Effector memory CD8-positive, alpha-beta T cell (primary cell): ENCODE results near the gene GFY.
"Not testable (repeated sequence)": the region's sequence is repeated elsewhere in the genome, so short reads cannot be mapped to it uniquely, and the experiment has no call there.

ENCODE experiments used
- ATAC-seq: fragments of 150-1000 bp; cut with Tn5 transposase; replicated peaks from 2 replicates; pipeline ENCODE4 v1.10.0; 2021; ENCODE audit warnings: mild to moderate bottlenecking, moderate library complexity
- DNase-seq, 3 experiments: peaks; one replicate each; pipeline ENCODE4 v3.0.0; 2021
- H3K27ac Mint-ChIP-seq, 2 donors: one replicate each; pipeline ENCODE4 v1.8.0; 2022; ENCODE audit warnings: mild to moderate bottlenecking in 2 of 2, mixed read lengths in 2 of 2, moderate library complexity in 2 of 2
- H3K27me3 Mint-ChIP-seq, 2 donors: one replicate each; pipeline ENCODE4 v1.8.0; 2022; ENCODE audit warnings: mixed read lengths in 2 of 2
- H3K36me3 Mint-ChIP-seq: one replicate; pipeline ENCODE4 v1.8.0; 2022; ENCODE audit warnings: mild to moderate bottlenecking, moderate library complexity, mixed read lengths; ENCODE audit not compliant: insufficient read depth
- H3K4me1 Mint-ChIP-seq, 2 donors: one replicate each; pipeline ENCODE4 v1.8.0; 2022; ENCODE audit warnings: low read depth in 2 of 2, mixed read lengths in 2 of 2
- H3K4me3 Mint-ChIP-seq, 2 donors: one replicate each; pipeline ENCODE4 v1.8.0; 2022; ENCODE audit warnings: mild to moderate bottlenecking in 2 of 2, mixed read lengths in 2 of 2, moderate library complexity in 2 of 2
- H3K9me3 Mint-ChIP-seq, 2 donors: one replicate each; pipeline ENCODE4 v1.8.0; 2022; ENCODE audit warnings: mixed read lengths in 2 of 2

GFY gene

DNA sequence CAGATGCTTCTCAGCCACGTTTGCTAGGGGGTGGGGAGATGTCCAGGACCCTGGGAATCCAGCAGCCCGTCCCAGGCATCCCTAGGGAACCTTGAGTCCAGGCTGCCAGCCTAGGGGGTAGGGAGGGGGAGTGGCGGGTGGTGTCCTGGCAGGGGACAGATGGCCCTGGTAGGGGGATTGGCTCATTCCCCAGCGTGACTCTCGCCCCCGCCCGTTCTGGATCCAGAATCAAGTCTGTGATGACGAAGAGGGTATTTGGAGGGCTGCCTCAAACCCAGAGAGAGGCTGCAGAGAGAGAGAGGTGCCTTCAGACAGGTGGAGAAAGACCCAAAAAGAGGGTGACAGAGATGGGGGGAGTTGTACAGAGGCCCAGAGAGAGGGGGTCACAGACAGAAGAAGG lies 12.0 kb downstream of the GFY start:
- Mint-ChIP-seq H3K4me3 (no peak overlapping the region), H3K4me1 (peaks cover 24 to 29% of the 10 kb centered on the region in 2 donors)
- no peak for DNase-seq

DNA sequence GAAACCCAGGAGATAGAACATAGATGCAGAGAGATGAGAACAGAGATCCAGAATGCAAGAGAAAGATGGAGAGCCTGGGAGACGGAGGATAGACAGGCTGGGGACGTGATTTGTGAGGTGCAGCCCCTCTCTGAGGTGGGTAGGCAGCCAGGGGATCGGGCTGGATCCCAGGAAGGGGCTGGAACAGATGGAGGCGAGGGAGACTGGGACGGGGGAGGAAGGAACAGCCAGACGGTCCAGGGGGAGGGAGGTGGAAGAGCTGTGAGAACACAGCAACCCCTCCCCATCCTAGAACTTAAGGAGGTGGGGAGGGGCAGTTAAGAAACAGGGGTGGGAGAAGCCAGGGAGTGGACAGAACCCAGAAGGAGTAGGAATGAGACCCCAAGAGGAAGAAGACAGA lies 13.1 kb downstream of the GFY start:
- Mint-ChIP-seq H3K27ac (no peak overlapping the region), H3K27me3 (peaks cover 90 to 96% of the 10 kb centered on the region in 2 donors), H3K9me3 (no peaks in the 10 kb centered on the region), H3K4me1 (peaks cover 28 to 29% of the 10 kb centered on the region in 2 donors), H3K36me3 (peaks cover 6% of the 10 kb centered on the region), H3K4me3 (no peak overlapping the region)
- no peak for ATAC-seq
- no peak for DNase-seq

More for the DNA sequence above, 12.0 kb downstream of the GFY start:
- Mint-ChIP-seq H3K27me3 (peaks cover 96 to 100% of the 10 kb centered on the region in 2 donors), H3K36me3 (peaks cover 5% of the 10 kb centered on the region), H3K9me3 (no peaks in the 10 kb centered on the region), H3K27ac (no peak overlapping the region)
- no peak for ATAC-seq

DNA sequence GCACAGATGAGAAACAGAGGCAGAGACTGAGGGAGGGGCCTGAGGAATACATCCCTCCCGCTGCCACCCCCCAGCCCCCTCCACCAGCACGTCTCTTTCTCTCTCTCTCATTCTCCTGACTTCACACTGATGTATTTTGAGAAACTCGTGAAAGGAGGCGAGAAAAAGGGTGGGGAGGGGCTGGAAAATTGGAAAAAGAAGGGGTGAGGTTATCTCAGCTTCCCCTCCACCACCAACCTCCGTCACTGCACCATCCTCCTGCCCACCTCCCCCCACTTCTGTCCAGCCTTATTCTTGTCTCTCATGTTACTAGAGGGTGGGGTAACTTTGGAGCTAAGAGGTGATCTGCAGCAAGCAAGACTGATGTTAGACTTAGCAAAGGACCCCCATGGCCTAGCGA lies 14.6 kb downstream of the GFY start:
- Mint-ChIP-seq H3K9me3 (no peaks in the 10 kb centered on the region), H3K4me3 (no peak overlapping the region), H3K27me3 (peaks cover 76 to 80% of the 10 kb centered on the region in 2 donors), H3K4me1 (peaks cover 32 to 40% of the 10 kb centered on the region in 2 donors), H3K27ac (no peak overlapping the region), H3K36me3 (peaks cover 13% of the 10 kb centered on the region)
- ATAC-seq (no peak), DNase-seq (no peak)

DNA sequence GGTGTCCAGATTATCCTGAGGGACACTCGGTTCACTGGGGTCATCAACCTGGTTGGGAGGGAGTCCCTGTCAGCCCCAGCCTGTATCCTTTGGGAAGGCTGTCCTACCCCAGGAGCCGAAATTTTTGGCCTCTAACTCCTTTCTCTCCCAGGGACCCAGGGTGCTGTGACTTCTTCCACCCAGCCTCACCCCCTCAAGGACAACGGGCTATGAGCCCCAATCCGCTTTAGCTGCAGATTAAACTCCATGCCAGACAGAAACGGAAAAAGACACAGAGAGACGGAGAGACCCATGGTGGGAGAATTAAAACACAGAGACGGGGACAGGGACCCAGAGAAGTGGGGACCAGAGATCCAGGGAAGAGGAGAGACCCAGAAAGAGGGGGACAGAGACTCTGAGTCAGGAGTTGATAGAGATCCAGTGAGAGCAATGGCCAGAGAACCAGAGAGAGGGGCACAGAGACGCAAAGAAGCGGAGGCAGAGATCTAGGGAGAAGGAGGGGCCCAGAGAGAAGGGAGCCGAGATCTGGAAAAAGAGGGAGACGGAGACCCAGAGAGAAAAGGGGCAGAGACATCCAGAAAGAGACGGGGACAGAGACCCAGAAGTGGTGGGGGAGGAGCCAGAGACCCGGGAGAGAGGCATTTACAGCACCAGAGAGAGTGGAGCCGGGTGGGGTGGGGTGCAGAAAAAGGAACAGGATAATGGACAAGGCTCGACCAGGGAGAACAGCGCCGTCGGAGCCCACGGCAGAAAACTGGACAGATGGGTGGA lies 15.4 kb downstream of the GFY start:
- ATAC-seq (no peak), DNase-seq (no peak)
- H3K9me3 Mint-ChIP-seq = no peaks in the 10 kb centered on the region
- peaks cover 29 to 39% of the 10 kb centered on the region in 2 donors for H3K4me1 Mint-ChIP-seq
- H3K4me3 Mint-ChIP-seq = peak overlapping the region; percentile 37 to 46
- peaks cover 68 to 72% of the 10 kb centered on the region in 2 donors for H3K27me3 Mint-ChIP-seq
- H3K27ac Mint-ChIP-seq = no peak overlapping the region
- H3K36me3 Mint-ChIP-seq = peaks cover 11% of the 10 kb centered on the region

DNA sequence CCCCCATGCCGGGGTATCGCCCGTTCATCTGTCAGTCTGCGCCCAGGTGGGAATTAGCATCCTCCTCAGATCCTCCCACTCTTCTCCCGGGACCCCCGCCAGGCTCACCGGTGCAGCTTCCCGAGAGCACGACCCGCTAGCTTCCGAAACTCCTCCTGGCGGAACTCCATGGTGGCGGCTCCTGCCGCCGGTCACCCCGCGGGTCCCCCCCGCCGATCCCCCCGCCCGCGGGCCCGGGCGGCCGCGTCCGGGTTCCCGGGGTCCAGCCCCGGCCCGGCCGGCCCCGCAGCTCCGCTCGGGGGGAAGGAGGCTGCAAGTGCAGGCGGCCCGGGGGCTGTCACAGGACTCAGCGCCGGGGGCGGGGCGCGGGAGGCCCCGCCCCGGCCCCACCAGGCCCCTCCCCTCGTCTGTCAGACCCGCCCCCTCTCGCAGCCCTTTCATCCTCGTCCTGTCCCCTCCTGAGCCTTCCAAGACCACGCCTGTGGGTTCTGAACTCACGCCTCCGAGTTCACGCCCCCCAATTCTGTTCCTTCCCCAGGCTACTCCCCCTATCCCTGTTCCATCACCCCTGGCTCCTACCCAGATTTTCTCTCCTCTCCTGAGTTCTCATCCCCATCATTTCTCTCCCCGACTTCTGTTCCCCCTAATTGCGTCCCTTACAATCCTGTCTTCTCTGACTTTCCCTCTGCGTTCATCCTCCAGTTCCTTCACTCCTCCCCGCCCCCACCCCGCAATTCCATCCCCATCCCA lies 16.2 kb downstream of the GFY start, which contains the start of gene SLC17A7:
SLC17A7 (minus strand) TSS at position 318 of the 750 bp plus-strand sequence; CDS start at position 170, 148 bp downstream.
- H3K4me3 Mint-ChIP-seq = peak within 1 kb of the TSS; percentile 77 to 79
- peaks cover 18% of the 10 kb centered on the region for H3K36me3 Mint-ChIP-seq
- no peaks in the 10 kb centered on the region for H3K9me3 Mint-ChIP-seq
- DNase-seq (no peak), ATAC-seq (no peak)
- peaks cover 61 to 64% of the 10 kb centered on the region in 2 donors for H3K27me3 Mint-ChIP-seq
- H3K4me1 Mint-ChIP-seq = peaks cover 26 to 33% of the 10 kb centered on the region in 2 donors
- peak within 1 kb of the TSS in 1 of 2 donors; percentile 23 for H3K27ac Mint-ChIP-seq

DNA sequence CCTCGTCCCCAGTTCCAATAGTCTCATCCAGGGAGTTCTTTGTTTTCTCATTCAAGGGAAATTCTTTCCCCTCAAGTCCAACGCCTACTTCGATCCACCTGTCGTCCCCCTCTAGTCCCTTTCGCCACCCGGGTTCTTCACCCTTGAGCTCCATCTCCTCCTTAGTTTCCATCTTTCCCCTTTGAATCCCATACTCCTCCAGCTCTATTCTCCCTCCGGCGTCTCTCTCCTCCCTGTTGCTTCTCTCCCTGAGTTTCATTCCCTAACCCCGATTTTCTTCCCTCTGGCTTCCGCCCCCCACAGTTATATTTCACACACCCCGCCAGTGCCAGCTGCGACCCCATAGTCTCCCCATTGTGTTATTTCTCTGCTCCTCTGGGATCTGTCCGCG lies 16.8 kb downstream of the GFY start:
- H3K9me3 Mint-ChIP-seq = no peaks in the 10 kb centered on the region
- H3K27ac Mint-ChIP-seq = peak overlapping the region in 1 of 2 donors; percentile 23
- peaks cover 18% of the 10 kb centered on the region for H3K36me3 Mint-ChIP-seq
- peaks cover 55 to 59% of the 10 kb centered on the region in 2 donors for H3K27me3 Mint-ChIP-seq
- peak overlapping the region; percentile 77 to 79 for H3K4me3 Mint-ChIP-seq
- no peak for ATAC-seq
- DNase-seq = no peak
- H3K4me1 Mint-ChIP-seq = peaks cover 24 to 31% of the 10 kb centered on the region in 2 donors

DNA sequence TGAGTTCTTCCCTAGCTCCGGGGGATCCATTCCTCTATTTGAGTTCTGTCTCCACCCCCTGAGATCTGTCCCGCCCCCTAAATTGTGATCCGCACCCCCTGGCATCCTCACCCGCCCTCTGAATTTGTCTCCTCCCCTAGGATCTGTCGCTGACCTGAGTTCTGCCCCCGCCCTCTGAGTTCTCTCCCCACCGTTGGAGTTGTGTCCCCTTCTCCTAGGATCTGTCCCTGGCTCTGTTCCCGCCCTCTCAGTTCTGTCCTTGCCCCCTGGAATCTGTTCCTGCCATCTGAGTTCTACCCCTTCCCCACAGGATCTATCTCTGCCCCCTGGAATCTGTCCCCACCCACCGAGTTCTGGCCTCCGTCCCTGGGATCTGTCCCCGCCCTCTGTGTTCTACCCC lies 17.2 kb downstream of the GFY start:
- DNase-seq (no peak), ATAC-seq (no peak)
- Mint-ChIP-seq H3K9me3 (no peaks in the 10 kb centered on the region), H3K4me1 (peaks cover 23 to 30% of the 10 kb centered on the region in 2 donors), H3K36me3 (peaks cover 18% of the 10 kb centered on the region), H3K27me3 (peaks cover 51 to 55% of the 10 kb centered on the region in 2 donors), H3K27ac (peak overlapping the region in 1 of 2 donors; percentile 23), H3K4me3 (peak overlapping the region; percentile 77 to 79)

DNA sequence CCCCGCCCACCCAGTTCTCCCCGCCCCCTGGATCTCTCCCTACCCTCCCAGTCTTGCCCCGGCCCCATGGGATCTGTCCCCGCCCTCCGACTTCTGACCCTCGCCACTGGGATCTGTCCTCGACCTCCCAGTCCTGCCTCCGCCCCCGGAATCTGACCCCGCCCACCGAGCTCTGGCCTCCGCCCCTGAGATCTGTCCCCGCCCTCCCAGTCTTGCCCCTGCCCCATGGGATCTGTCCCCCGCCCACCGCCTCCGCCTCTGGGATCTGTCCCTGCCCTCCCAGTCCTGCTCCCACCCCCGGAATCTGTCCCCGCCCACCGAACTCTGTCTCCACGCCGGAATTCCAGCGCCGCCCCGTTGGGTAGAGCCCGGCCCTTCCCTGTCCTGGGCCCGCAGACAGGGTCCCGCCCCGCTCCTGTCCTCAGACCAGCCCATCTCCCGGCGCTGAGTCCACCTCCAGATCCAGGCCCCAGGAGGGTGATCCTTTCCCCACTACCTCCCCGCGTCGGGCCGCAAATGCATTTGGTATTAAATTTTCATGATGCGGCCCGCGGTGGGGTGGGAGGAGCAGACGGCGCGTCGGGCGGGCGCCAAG lies 17.7 kb downstream of the GFY start:
- peak overlapping the region; percentile 46 to 87 for H3K27ac Mint-ChIP-seq
- H3K9me3 Mint-ChIP-seq = no peaks in the 10 kb centered on the region
- ATAC-seq = peak; percentile 15
- H3K36me3 Mint-ChIP-seq = peaks cover 18% of the 10 kb centered on the region
- H3K27me3 Mint-ChIP-seq = peaks cover 46 to 50% of the 10 kb centered on the region in 2 donors
- DNase-seq = no peak
- H3K4me1 Mint-ChIP-seq = peaks cover 23 to 34% of the 10 kb centered on the region in 2 donors
- H3K4me3 Mint-ChIP-seq = peak overlapping the region; percentile 77 to 79

DNA sequence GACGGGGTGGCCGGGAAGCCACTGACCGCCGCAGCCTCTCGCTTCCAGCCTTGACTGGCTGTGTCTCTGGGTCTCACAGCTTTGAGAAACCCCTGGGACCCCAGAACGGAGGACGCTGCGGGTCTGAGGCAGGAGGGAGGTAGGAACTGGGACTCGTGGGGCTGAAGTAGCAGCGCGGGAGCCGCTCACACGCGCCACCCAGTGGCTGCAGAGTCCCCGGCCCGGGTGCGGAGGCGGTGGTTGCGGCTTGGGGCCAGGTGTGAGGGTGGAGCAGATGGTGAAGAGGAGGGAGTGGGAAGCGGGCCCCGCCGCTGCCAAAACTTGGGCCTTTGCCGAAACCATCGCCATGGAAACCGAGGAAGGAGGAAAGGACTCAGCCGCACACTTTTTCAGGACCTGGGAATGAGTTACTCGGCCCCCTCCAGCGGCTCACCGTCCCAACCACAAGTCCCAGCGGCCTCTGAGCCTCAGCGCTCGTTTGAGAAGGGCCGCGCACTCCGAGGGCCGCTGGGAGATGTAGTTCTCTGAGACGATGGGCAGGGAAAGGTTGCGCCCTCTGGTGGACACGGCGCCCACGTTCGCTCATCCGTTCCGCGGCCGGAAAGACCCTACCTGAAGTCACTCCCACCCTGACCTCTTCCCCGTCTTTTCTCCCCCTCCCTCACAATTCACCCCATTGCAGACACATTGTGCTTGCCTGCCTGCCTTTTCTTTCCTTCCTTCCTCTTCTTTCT lies 18.3 kb downstream of the GFY start:
- peak; percentile 92 to 94 (median 93) for DNase-seq
- peak; percentile 90 for ATAC-seq
- Mint-ChIP-seq H3K27me3 (peaks cover 39 to 43% of the 10 kb centered on the region in 2 donors), H3K27ac (peak overlapping the region; percentile 46 to 87), H3K9me3 (no peaks in the 10 kb centered on the region), H3K36me3 (peaks cover 22% of the 10 kb centered on the region), H3K4me3 (peak overlapping the region; percentile 77 to 79), H3K4me1 (peaks cover 26 to 40% of the 10 kb centered on the region in 2 donors)

DNA sequence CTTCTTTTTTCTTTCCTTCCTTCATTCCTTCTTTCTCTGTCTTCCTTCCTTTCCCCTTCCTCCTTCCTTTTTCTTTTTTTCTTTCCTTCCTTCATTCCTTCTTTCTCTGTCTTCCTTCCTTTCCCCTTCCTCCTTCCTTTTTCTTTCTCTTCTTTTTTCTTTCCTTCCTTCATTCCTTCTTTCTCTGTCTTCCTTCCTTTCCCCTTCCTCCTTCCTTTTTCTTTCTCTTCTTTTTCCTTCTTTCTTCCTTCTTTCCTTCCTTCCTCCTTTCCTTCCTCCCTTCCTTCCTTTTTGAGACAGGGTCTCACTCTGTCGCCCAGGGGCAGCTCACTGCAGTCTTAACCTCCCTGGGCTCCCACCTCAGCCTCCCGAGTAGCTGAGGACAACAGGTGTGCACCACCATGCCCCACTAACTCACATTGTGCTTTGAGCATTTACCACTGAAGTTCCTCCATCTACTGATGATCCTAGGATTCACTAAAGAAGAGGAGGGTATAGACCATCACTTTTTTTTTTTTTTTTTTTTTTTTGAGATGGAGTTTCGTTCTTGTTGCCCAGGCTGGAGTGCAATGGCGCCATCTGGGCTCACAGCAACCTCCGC lies 19.0 kb downstream of the GFY start:
- not testable (repeated sequence) for H3K9me3 Mint-ChIP-seq, ATAC-seq, DNase-seq
- peaks cover 33 to 36% of the 10 kb centered on the region in 2 donors for H3K27me3 Mint-ChIP-seq
- peaks cover 28 to 46% of the 10 kb centered on the region in 2 donors for H3K4me1 Mint-ChIP-seq
- peak overlapping the region; percentile 46 to 87 for H3K27ac Mint-ChIP-seq
- peak overlapping the region; percentile 77 to 79 for H3K4me3 Mint-ChIP-seq
- H3K36me3 Mint-ChIP-seq = peaks cover 28% of the 10 kb centered on the region

DNA sequence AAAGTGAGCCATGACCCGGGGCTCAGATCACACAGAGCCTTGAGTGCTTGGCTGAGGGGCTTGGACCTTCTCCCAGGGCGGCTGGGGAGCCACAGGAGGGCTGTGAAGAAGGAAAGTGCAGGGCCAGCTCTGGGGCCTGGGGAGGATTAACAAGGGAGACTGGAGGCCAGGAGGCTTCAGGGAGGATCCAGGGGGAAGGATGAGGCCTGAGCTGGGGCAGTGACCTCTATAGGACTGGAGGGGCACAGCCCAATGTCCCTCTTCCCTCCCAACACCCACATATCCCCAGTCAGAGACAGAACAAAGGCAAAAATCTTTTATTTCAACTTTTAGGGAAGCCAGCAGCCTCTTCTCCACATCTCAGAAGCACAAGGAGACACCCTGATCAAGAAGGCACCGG lies 20.8 kb downstream of the GFY start:
- peak overlapping the region in 1 of 2 donors; percentile 38 for H3K27ac Mint-ChIP-seq
- no peaks in the 10 kb centered on the region for H3K9me3 Mint-ChIP-seq
- peaks cover 33 to 50% of the 10 kb centered on the region in 2 donors for H3K4me1 Mint-ChIP-seq
- ATAC-seq = no peak
- peaks cover 15 to 18% of the 10 kb centered on the region in 2 donors for H3K27me3 Mint-ChIP-seq
- no peak overlapping the region for H3K4me3 Mint-ChIP-seq
- H3K36me3 Mint-ChIP-seq = peaks cover 26% of the 10 kb centered on the region
- DNase-seq = no peak
